Endothelial cell of umbilical vein (primary cell): ENCODE measurements around the gene UBE2U. TPM values are rescaled to one million over a fixed set of nuclear protein-coding genes. Genes with fewer than 3 reads are reported as not detected.
A peak's percentile ranks its signal among the peaks of the same experiment; 100 is the strongest.

Experiments
- BruUV-seq: library from RNA; stranded (reverse); fragments of 400-500 nt; replicated peaks from 2 replicates; lab custom pipeline; 2021; lab: Mats Ljungman, UMichigan
- CTCF ChIA-PET: fragments of 300-600, 350-600 bp; sonication (Branson Sonifier 250); formaldehyde crosslinking; loops from one replicate; lab custom pipeline; 2021; ENCODE audit warnings: antibody characterized with exemption, inconsistent platforms; lab: Charles Lee
- POLR2A ChIA-PET: fragments of 300-600, 350-600 bp; sonication (Branson Sonifier 250); formaldehyde crosslinking; loops from one replicate; lab custom pipeline; 2021; ENCODE audit warnings: antibody characterized with exemption, inconsistent platforms; lab: Charles Lee
- DNase-seq: peaks from one replicate; pipeline ENCODE4 v3.0.0-alpha.2; 2011; ENCODE audit warnings: low read depth, low spot score
- FAIRE-seq: peaks from 2 replicates; lab custom pipeline; 2011; peaks lifted over from hg19 to GRCh38; lab: Jason Lieb, UNC
- H2AFZ ChIP-seq: 2 replicates; pipeline ENCODE4 v1.6.0; 2012; ENCODE audit warnings: low read depth, low read length, control low read depth, inconsistent platforms
- H3K27ac ChIP-seq: 2 replicates; pipeline ENCODE4 v1.5.1; 2011; ENCODE audit warnings: low read depth, mild to moderate bottlenecking, control low read depth, low read length, moderate library complexity; ENCODE audit not compliant: insufficient read depth
- H3K27me3 ChIP-seq, 2 experiments: 2 replicates each; pipeline versions ENCODE4 v1.6.0 to v1.6.1; 2011; ENCODE audit warnings: low read length in 2 of 2, mixed read lengths in 1 of 2; ENCODE audit not compliant: control insufficient read depth in 2 of 2, insufficient read depth in 2 of 2
- H3K36me3 ChIP-seq, 2 experiments: 2 replicates in 1 of 2; 3 replicates in 1 of 2; pipeline ENCODE4 v1.5.1; 2011; ENCODE audit warnings: low read length in 2 of 2, mild to moderate bottlenecking in 1 of 2, moderate library complexity in 1 of 2; ENCODE audit not compliant: control insufficient read depth in 2 of 2, insufficient read depth in 2 of 2; ENCODE audit errors: extremely low read depth in 1 of 2
- H3K4me1 ChIP-seq: 3 replicates; pipeline ENCODE4 v1.5.1; 2011; ENCODE audit warnings: mild to moderate bottlenecking, low read length; ENCODE audit not compliant: control insufficient read depth, insufficient read depth; ENCODE audit errors: extremely low read depth
- H3K4me2 ChIP-seq: 2 replicates; pipeline ENCODE4 v1.6.1; 2011; ENCODE audit warnings: low read length, control low read depth, mixed read lengths; ENCODE audit not compliant: insufficient read depth
- H3K4me3 ChIP-seq, 3 experiments: fragments of 200-600 bp in 1 of 3; sonication (generic), shearing (Covaris generic) in 1 of 3; replicated peaks in 1 of 3; 2 replicates each; pipeline ENCODE4 v1.5.1; 2011 to 2016; ENCODE audit warnings: control low read depth in 3 of 3, low read length in 3 of 3, mild to moderate bottlenecking in 2 of 3, inconsistent platforms in 1 of 3, low read depth in 1 of 3, moderate library complexity in 1 of 3; ENCODE audit not compliant: insufficient read depth in 1 of 3
- H3K79me2 ChIP-seq: 2 replicates; pipeline ENCODE4 v1.6.0; 2012; ENCODE audit warnings: low read length, inconsistent platforms; ENCODE audit not compliant: control insufficient read depth, insufficient read depth
- H3K9ac ChIP-seq: replicated peaks from 2 replicates; pipeline ENCODE3; 2011; ENCODE audit warnings: low read length, control low read depth; ENCODE audit not compliant: insufficient read depth; ENCODE audit errors: extremely low read depth
- H3K9me1 ChIP-seq: replicated peaks from 3 replicates; pipeline ENCODE4 v1.6.0; 2011; ENCODE audit warnings: mild to moderate bottlenecking, low read length; ENCODE audit not compliant: control insufficient read depth, insufficient read depth; ENCODE audit errors: extremely low read depth
- H3K9me3 ChIP-seq: replicated peaks from 2 replicates; pipeline ENCODE4 v1.5.1; 2012; ENCODE audit warnings: low read length, inconsistent platforms; ENCODE audit not compliant: control insufficient read depth, insufficient read depth
- H4K20me1 ChIP-seq: replicated peaks from 2 replicates; pipeline ENCODE3; 2011; ENCODE audit warnings: mild to moderate bottlenecking, low read length; ENCODE audit not compliant: control insufficient read depth, insufficient read depth; ENCODE audit errors: extremely low read depth
- CTCF ChIP-seq, 2 donors: IDR thresholded peaks; 1 replicate in 1 of 2; 2 replicates in 1 of 2; pipeline ENCODE4 v1.5.1; 2011; ENCODE audit warnings: low read length in 2 of 2, mild to moderate bottlenecking in 2 of 2, moderate library complexity in 2 of 2, control low read depth in 1 of 2, inconsistent platforms in 1 of 2, low read depth in 1 of 2; ENCODE audit not compliant: insufficient read depth in 1 of 2; ENCODE audit errors: extremely low read depth in 1 of 2
- FOS ChIP-seq: IDR thresholded peaks from 2 replicates; pipeline ENCODE4 v1.6.1; 2011; ENCODE audit warnings: mild to moderate bottlenecking, low read length, moderate library complexity, borderline replicate concordance; ENCODE audit not compliant: insufficient read depth
- GATA2 ChIP-seq: IDR thresholded peaks from 2 replicates; pipeline ENCODE4 v1.7.0; 2011; ENCODE audit warnings: low read depth, mild to moderate bottlenecking, moderate library complexity, mixed read lengths, low read length; ENCODE audit not compliant: insufficient read length, insufficient read depth
- MAX ChIP-seq: IDR thresholded peaks from 2 replicates; pipeline ENCODE4 v1.6.1; 2011; ENCODE audit not compliant: insufficient read depth, insufficient read length
- POLR2A ChIP-seq: IDR thresholded peaks from 2 replicates; pipeline ENCODE4 v1.6.1; 2012; ENCODE audit warnings: low read depth, mild to moderate bottlenecking, control low read depth, low read length
- dilution Hi-C: fragments of 300-500 bp; cut with MboI; formaldehyde crosslinking; loops from one replicate; pipeline ENCODE4 v1.15.0; 2019; ENCODE audit warnings: low sequenced_read_pairs; ENCODE audit not compliant: extremely low pct_ligation_motif_present
- intact Hi-C: fragments of 100-400 bp; cut with micrococcal nuclease; formaldehyde crosslinking; loops from one replicate; pipeline ENCODE4 v1.10.0; 2022
- polyA plus RNA-seq, 4 experiments: library from polyadenylated mRNA; depleted of rRNA in 3 of 4; stranded (reverse) in 3 of 4; unstranded in 1 of 4; fragments of >200 nt; gene quantifications; 2 replicates each; pipeline versions ENCODE4 v1.2.1 to v1.2.3, GENCODE V29; 2011 to 2012; ENCODE audit warnings: missing spikeins in 1 of 4
- total RNA-seq: library from RNA; stranded (reverse); gene quantifications from 2 replicates; pipeline ENCODE4 v1.2.3, GENCODE V29; 2021

The UBE2U gene
- total and polyA plus RNA-seq, 2 donors (not counting 3 experiments of a cell fraction or from before 2014, with no cell fraction given) = not detected

DNA sequence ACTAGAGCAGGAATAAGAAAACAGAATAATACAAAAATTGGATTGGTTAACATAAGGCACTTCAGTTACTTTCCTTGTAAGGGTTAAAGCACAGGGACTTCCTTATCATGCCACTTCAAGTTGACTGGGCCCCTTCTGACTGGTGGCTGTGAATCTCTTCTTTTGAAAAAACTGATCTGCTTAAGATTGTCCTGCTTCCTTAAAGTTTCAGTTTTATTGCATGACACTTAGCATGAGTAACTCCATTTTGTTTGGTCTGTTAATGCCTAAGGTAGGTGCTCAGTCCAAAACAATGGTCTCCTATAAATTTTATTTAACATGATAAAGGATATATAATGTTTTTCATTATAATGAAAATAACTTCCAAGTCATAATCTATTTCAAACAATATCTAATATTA lies 37.6 kb downstream of the UBE2U start:
- FAIRE-seq = no peak
- POLR2A ChIA-PET = no interaction called here

GRCh38 chr1:64242895-64243756 lies 39.7 kb downstream of the UBE2U start:
- peaks cover 11% of the 10 kb centered on the region for H3K4me1 ChIP-seq
- no peak overlapping the region for H3K4me3 ChIP-seq
- DNase-seq (peak; percentile 46), FAIRE-seq (no peak)
- no peaks in the 10 kb centered on the region for H3K36me3 ChIP-seq
- no peaks in the 10 kb centered on the region for H3K9me3 ChIP-seq
- BruUV-seq = no TSS peak
- peaks cover 7 to 11% of the 10 kb centered on the region in 2 experiments for H3K27me3 ChIP-seq
- H2AFZ ChIP-seq = peak overlapping the region; percentile 77
- no peak overlapping the region for H3K9ac ChIP-seq
- TF ChIP-seq MAX = no peak
- no peak for TF ChIP-seq GATA2
- TF ChIP-seq POLR2A = no peak
- TF ChIP-seq CTCF (IDR thresholded peaks at IDR 0.05; ENCODE audit: extremely low read depth in 1 of 2, insufficient read depth in 1 of 2, low read depth in 1 of 2, low read length in 2 of 2) = peak; percentile 5 to 11
- POLR2A ChIA-PET = no interaction called here
- CTCF ChIA-PET = interaction anchor here (0.6 to 8.0 kb wide), 27 partner anchors 9 to 685 kb away, joined by 3 to 224 read pairs (median 4); partner anchors contain the start of gene ROR1
- peak overlapping the region; percentile 30 for H3K4me2 ChIP-seq
- no peak overlapping the region for H3K27ac ChIP-seq
- intact Hi-C loops (loop anchor here (1.0 to 5.0 kb wide), 5 partner anchors 71 to 627 kb away; no protein-coding TSS in a partner anchor), dilution Hi-C loops (loop anchor here (25.0 kb wide), 1 partner anchor 581 kb away; no protein-coding TSS in a partner anchor)
- H3K9me1 ChIP-seq = no peaks in the 10 kb centered on the region
- H4K20me1 ChIP-seq = no peaks in the 10 kb centered on the region
- H3K79me2 ChIP-seq = no peaks in the 10 kb centered on the region

More for the DNA sequence above, 37.6 kb downstream of the UBE2U start:
- Histone ChIP-seq H3K4me2 (no peak overlapping the region), H2AFZ (no peak overlapping the region), H3K36me3 (no peaks in the 10 kb centered on the region), H3K27me3 (peaks cover 4 to 5% of the 10 kb centered on the region in 2 experiments), H3K9me1 (no peaks in the 10 kb centered on the region), H4K20me1 (no peaks in the 10 kb centered on the region), H3K4me3 (no peak overlapping the region), H3K4me1 (peaks cover 11% of the 10 kb centered on the region), H3K9ac (no peak overlapping the region), H3K79me2 (no peaks in the 10 kb centered on the region), H3K9me3 (no peaks in the 10 kb centered on the region), H3K27ac (no peak overlapping the region)
- DNase-seq = no peak
- BruUV-seq = no TSS peak
- dilution Hi-C loops (loop anchor here (25.0 kb wide), 1 partner anchor 579 kb away; no protein-coding TSS in a partner anchor), intact Hi-C loops (loop anchor here (1.0 to 5.0 kb wide), 2 partner anchors 69 to 466 kb away; no protein-coding TSS in a partner anchor)
- TF ChIP-seq POLR2A = no peak
- TF ChIP-seq GATA2 = no peak
- no peak for TF ChIP-seq FOS
- CTCF ChIA-PET = interaction anchor here (1.0 to 8.0 kb wide), 6 partner anchors 104 to 627 kb away, joined by 3 to 224 read pairs (median 22); no protein-coding TSS in a partner anchor
